Neural progenitor cell (in vitro differentiated cells): ENCODE data around the gene HOXC10. TPM values are rescaled to one million over a fixed set of nuclear protein-coding genes. Genes with fewer than 3 reads are reported as not detected.

Experiments used
- DNase-seq: peaks from one replicate; pipeline ENCODE4 v3.0.0-alpha.2; 2016; ENCODE audit warnings: low spot score
- H2AFZ ChIP-seq: fragments of 200-600 bp; sonication (generic); replicated peaks from 2 replicates; pipeline ENCODE4 v1.6.1; 2016; ENCODE audit warnings: antibody characterized with exemption
- H3F3A ChIP-seq: fragments of 200-600 bp; sonication (generic); 2 replicates; pipeline ENCODE4 v1.6.1; 2016; ENCODE audit warnings: antibody characterized with exemption, low read depth
- H3K27ac ChIP-seq: fragments of 200-600 bp; sonication (generic); 2 replicates; pipeline ENCODE4 v1.5.1; 2016; ENCODE audit warnings: mild to moderate bottlenecking
- H3K27me3 ChIP-seq: fragments of 200-600 bp; sonication (generic); 2 replicates; pipeline ENCODE4 v1.6.1; 2016; ENCODE audit warnings: mild to moderate bottlenecking, moderate library complexity
- H3K36me3 ChIP-seq: fragments of 200-600 bp; sonication (generic); 2 replicates; pipeline ENCODE4 v1.5.1; 2016
- H3K4me1 ChIP-seq: fragments of 200-600 bp; sonication (generic); 2 replicates; pipeline ENCODE4 v1.6.1; 2016; ENCODE audit warnings: mixed run types
- H3K4me2 ChIP-seq: fragments of 200-600 bp; sonication (generic); 2 replicates; pipeline ENCODE4 v1.6.1; 2016
- H3K4me3 ChIP-seq: fragments of 200-600 bp; sonication (generic); 2 replicates; pipeline ENCODE4 v1.5.1; 2016
- H3K79me2 ChIP-seq: fragments of 200-600 bp; sonication (generic); 2 replicates; pipeline ENCODE4 v1.6.1; 2016; ENCODE audit warnings: low read depth
- H3K9ac ChIP-seq: fragments of 200-600 bp; sonication (generic); 2 replicates; pipeline ENCODE4 v1.6.1; 2016
- H3K9me3 ChIP-seq: fragments of 200-600 bp; sonication (generic); 2 replicates; pipeline ENCODE4 v1.5.1; 2016; ENCODE audit warnings: low read depth
- H4K20me1 ChIP-seq: fragments of 200-600 bp; sonication (generic); 2 replicates; pipeline ENCODE4 v1.6.1; 2016; ENCODE audit warnings: low read depth
- H3K27ac Mint-ChIP-seq: 3 replicates; pipeline ENCODE4 v1.8.0; 2021; ENCODE audit warnings: mixed read lengths
- H3K27me3 Mint-ChIP-seq: 2 replicates; pipeline ENCODE4 v1.8.0; 2022; ENCODE audit warnings: low read depth, mild to moderate bottlenecking, inconsistent platforms, moderate library complexity, mixed read lengths; ENCODE audit not compliant: insufficient read depth
- H3K36me3 Mint-ChIP-seq: 3 replicates; pipeline ENCODE4 v1.8.0; 2021; ENCODE audit warnings: mixed read lengths
- H3K4me1 Mint-ChIP-seq: 3 replicates; pipeline ENCODE4 v1.8.0; 2021; ENCODE audit warnings: mixed read lengths
- H3K4me3 Mint-ChIP-seq: 3 replicates; pipeline ENCODE4 v1.8.0; 2021; ENCODE audit warnings: mild to moderate bottlenecking, moderate library complexity, mixed read lengths
- H3K9me3 Mint-ChIP-seq: 3 replicates; pipeline ENCODE4 v1.8.0; 2020; ENCODE audit warnings: mixed read lengths
- CTCF ChIP-seq: fragments of 200-600 bp; sonication (generic); IDR thresholded peaks from 2 replicates; pipeline ENCODE4 v1.5.1; 2017; ENCODE audit warnings: antibody characterized with exemption, mild to moderate bottlenecking
- EZH2 ChIP-seq: fragments of 200-600 bp; sonication (generic); IDR thresholded peaks from 2 replicates; pipeline ENCODE4 v1.6.1; 2017; ENCODE audit warnings: antibody characterized with exemption, mild to moderate bottlenecking, moderate library complexity
- EZH2phosphoT487 ChIP-seq: fragments of 200-600 bp; sonication (generic); IDR thresholded peaks from 2 replicates; pipeline ENCODE4 v1.6.1; 2017; ENCODE audit warnings: antibody characterized with exemption
- total RNA-seq: library from RNA; depleted of rRNA; stranded (reverse); fragments of >200 nt; gene quantifications from 2 replicates; pipeline ENCODE4 v1.2.3, GENCODE V29; 2015; ENCODE audit warnings: low replicate concordance

Gene HOXC10
- total RNA-seq, 1 donor from 2014 or later = not detected

- peaks cover 100% of the 10 kb centered on the region for H3K27me3 ChIP-seq
- peaks cover 75% of the 10 kb centered on the region for H4K20me1 ChIP-seq
- H3K36me3 ChIP-seq = no peaks in the 10 kb centered on the region
- Mint-ChIP-seq H3K9me3 (peaks cover 5% of the 10 kb centered on the region), H3K36me3 (no peaks in the 10 kb centered on the region), H3K27ac (no peak within 1 kb of the TSS), H3K27me3 (peaks cover 92% of the 10 kb centered on the region), H3K4me1 (no peaks in the 10 kb centered on the region), H3K4me3 (peak within 1 kb of the TSS; percentile 72)
- H3K4me1 ChIP-seq = no peaks in the 10 kb centered on the region
- H2AFZ ChIP-seq = no peak within 1 kb of the TSS
- H3K4me2 ChIP-seq = no peak within 1 kb of the TSS
- no peak for DNase-seq
- TF ChIP-seq EZH2phosphoT487 (peak; percentile 85), CTCF (no peak), EZH2 (peak; percentile 90)
- no peak within 1 kb of the TSS for H3K4me3 ChIP-seq
- H3K27ac ChIP-seq = no peak within 1 kb of the TSS
- no peaks in the 10 kb centered on the region for H3F3A ChIP-seq
- H3K79me2 ChIP-seq = no peaks in the 10 kb centered on the region
- no peak within 1 kb of the TSS for H3K9ac ChIP-seq
- no peaks in the 10 kb centered on the region for H3K9me3 ChIP-seq
These were observed 10.6 kb upstream of the HOXC10 start, which contains the start of gene HOTAIR for GRCh38 chr12:53974084-53975063. Gene HOTAIR, minus strand, starts transcription at chr12:53974954.

- Histone ChIP-seq H3K9me3 (no peaks in the 10 kb centered on the region), H3K4me2 (no peak overlapping the region), H3K9ac (no peak overlapping the region), H2AFZ (no peak overlapping the region), H3K27me3 (peaks cover 100% of the 10 kb centered on the region), H3F3A (no peaks in the 10 kb centered on the region), H3K27ac (no peak overlapping the region), H3K79me2 (no peaks in the 10 kb centered on the region), H3K4me1 (no peaks in the 10 kb centered on the region), H4K20me1 (peaks cover 74% of the 10 kb centered on the region), H3K4me3 (no peak overlapping the region), H3K36me3 (no peaks in the 10 kb centered on the region)
- TF ChIP-seq EZH2 = peak; percentile 88
- TF ChIP-seq CTCF = no peak
- TF ChIP-seq EZH2phosphoT487 = peak; percentile 84
- Mint-ChIP-seq H3K27ac (no peak overlapping the region), H3K27me3 (peaks cover 92% of the 10 kb centered on the region), H3K36me3 (no peaks in the 10 kb centered on the region), H3K4me1 (no peaks in the 10 kb centered on the region), H3K4me3 (no peak overlapping the region), H3K9me3 (peaks cover 5% of the 10 kb centered on the region)
- no peak for DNase-seq
These were observed 9.9 kb upstream of the HOXC10 start for GRCh38 chr12:53975064-53975471.

GRCh38 chr12:53975479-53976152, 9.3 kb upstream of the HOXC10 start:
- Histone ChIP-seq H3K9me3 (no peaks in the 10 kb centered on the region), H3K36me3 (no peaks in the 10 kb centered on the region), H3K9ac (no peak overlapping the region), H3K4me3 (no peak overlapping the region), H3F3A (no peaks in the 10 kb centered on the region), H3K4me1 (no peaks in the 10 kb centered on the region), H2AFZ (no peak overlapping the region), H3K27ac (no peak overlapping the region), H3K79me2 (no peaks in the 10 kb centered on the region), H3K27me3 (peaks cover 100% of the 10 kb centered on the region), H3K4me2 (no peak overlapping the region), H4K20me1 (peaks cover 75% of the 10 kb centered on the region)
- peak; percentile 74 for DNase-seq
- H3K4me1 Mint-ChIP-seq = no peaks in the 10 kb centered on the region
- no peak overlapping the region for H3K27ac Mint-ChIP-seq
- peaks cover 92% of the 10 kb centered on the region for H3K27me3 Mint-ChIP-seq
- H3K9me3 Mint-ChIP-seq = peaks cover 5% of the 10 kb centered on the region
- no peaks in the 10 kb centered on the region for H3K36me3 Mint-ChIP-seq
- H3K4me3 Mint-ChIP-seq = peak overlapping the region; percentile 72
- TF ChIP-seq EZH2 = peak; percentile 27
- TF ChIP-seq CTCF = no peak
- peak; percentile 20 for TF ChIP-seq EZH2phosphoT487
